HCT116 (cell line): Measurements from ENCODE around the gene OR2A2. TPM values are rescaled to one million over a fixed set of nuclear protein-coding genes. Genes with fewer than 3 reads are reported as not detected.

ENCODE experiments used
- ATAC-seq: fragments of 200-7000 bp; cut with Tn5 transposase; 2 replicates; pipeline ENCODE4 v1.9.1; 2020; ENCODE audit warnings: mild to moderate bottlenecking, moderate library complexity
- BruUV-seq: library from RNA; stranded (reverse); fragments of 400-500 nt; replicated peaks from 2 replicates; lab custom pipeline; 2021; lab: Mats Ljungman, UMichigan
- CTCF ChIA-PET: fragments of 300-600 bp; sonication (Branson Sonifier 250); formaldehyde crosslinking; loops from one replicate; lab custom pipeline; 2021; ENCODE audit warnings: antibody characterized with exemption; lab: Charles Lee
- POLR2A ChIA-PET: fragments of 300-600, 350-600 bp; sonication (Branson Sonifier 250); formaldehyde crosslinking; loops from one replicate; lab custom pipeline; 2021; ENCODE audit warnings: antibody characterized with exemption; lab: Charles Lee
- RAD21 ChIA-PET, 2 experiments: fragments of 300-600 bp; sonication (Branson Sonifier 250); formaldehyde crosslinking; loops; one replicate each; lab custom pipeline; 2023; ENCODE audit warnings: low total read pairs in 2 of 2; ENCODE audit not compliant: uncharacterized antibody in 2 of 2, unreplicated experiment in 2 of 2, low non-redundant PET in 1 of 2; lab: Charles Lee
- DNase-seq: peaks from one replicate; pipeline ENCODE4 v3.0.0-alpha.2; 2010; ENCODE audit warnings: low read depth, low spot score
- H2AFZ ChIP-seq: fragments of 200-600 bp; shearing (Covaris generic), sonication (generic); 2 replicates; pipeline ENCODE4 v1.6.1; 2017; ENCODE audit warnings: low read depth, mixed run types, mixed read lengths, antibody characterized with exemption, low read length; ENCODE audit not compliant: poor library complexity, severe bottlenecking
- H3K27ac ChIP-seq: 2 replicates; pipeline ENCODE4 v1.5.1; 2012; ENCODE audit warnings: low read depth, low read length
- H3K27me3 ChIP-seq: fragments of 200-600 bp; sonication (generic); 2 replicates; pipeline ENCODE4 v1.6.1; 2016; ENCODE audit warnings: mixed run types, low read length, mixed read lengths; ENCODE audit not compliant: insufficient read depth
- H3K36me3 ChIP-seq, 2 experiments: fragments of 200-500 bp in 1 of 2; fragments of 200-600 bp in 1 of 2; sonication (Bioruptor generic) in 1 of 2; sonication (generic) in 1 of 2; 2 replicates each; pipeline versions ENCODE4 v1.5.1 to v1.6.1; 2014 to 2016; ENCODE audit warnings: low read length in 2 of 2, inconsistent platforms in 1 of 2, mixed read lengths in 1 of 2, mixed run types in 1 of 2; ENCODE audit not compliant: insufficient read depth in 2 of 2, control insufficient read depth in 1 of 2
- H3K4me1 ChIP-seq, 2 experiments: fragments of 200-600 bp in 1 of 2; sonication (generic) in 1 of 2; 2 replicates each; pipeline versions ENCODE4 v1.5.1 to v1.6.1; 2012 to 2017; ENCODE audit warnings: low read length in 2 of 2, inconsistent platforms in 1 of 2, mild to moderate bottlenecking in 1 of 2, mixed read lengths in 1 of 2, mixed run types in 1 of 2, moderate library complexity in 1 of 2; ENCODE audit not compliant: insufficient read depth in 2 of 2, control insufficient read depth in 1 of 2
- H3K4me2 ChIP-seq: fragments of 200-600 bp; sonication (generic); 2 replicates; pipeline ENCODE4 v1.6.1; 2017; ENCODE audit warnings: mixed run types, low read length, mixed read lengths
- H3K4me3 ChIP-seq, 2 experiments: fragments of 200-600 bp in 1 of 2; sonication (generic) in 1 of 2; replicated peaks in 1 of 2; 2 replicates each; pipeline ENCODE4 v1.5.1; 2011 to 2016; ENCODE audit warnings: low read length in 2 of 2, control low read depth in 1 of 2, low read depth in 1 of 2, mild to moderate bottlenecking in 1 of 2, mixed read lengths in 1 of 2, mixed run types in 1 of 2
- H3K79me2 ChIP-seq: fragments of 200-600 bp; sonication (generic); 2 replicates; pipeline ENCODE4 v1.6.1; 2017; ENCODE audit warnings: mild to moderate bottlenecking, mixed run types, low read length, moderate library complexity, mixed read lengths; ENCODE audit not compliant: insufficient read depth
- H3K9ac ChIP-seq: fragments of 200-600 bp; sonication (generic); 2 replicates; pipeline ENCODE4 v1.6.1; 2016; ENCODE audit warnings: low read length, mixed read lengths
- H3K9me2 ChIP-seq: fragments of 200-600 bp; sonication (generic), shearing (Covaris generic); 2 replicates; pipeline ENCODE4 v1.6.1; 2017; ENCODE audit warnings: mixed run types, mild to moderate bottlenecking, moderate library complexity; ENCODE audit not compliant: insufficient read depth
- H3K9me3 ChIP-seq, 2 experiments: fragments of 200-500 bp in 1 of 2; fragments of 200-600 bp in 1 of 2; sonication (Bioruptor generic) in 1 of 2; sonication (generic) in 1 of 2; 2 replicates each; pipeline ENCODE4 v1.6.1; 2014 to 2017; ENCODE audit warnings: low read length in 2 of 2, mixed read lengths in 2 of 2, inconsistent platforms in 1 of 2, low read depth in 1 of 2, mild to moderate bottlenecking in 1 of 2, mixed run types in 1 of 2, moderate library complexity in 1 of 2; ENCODE audit not compliant: control insufficient read depth in 1 of 2, insufficient read depth in 1 of 2
- H4K20me1 ChIP-seq: fragments of 200-600 bp; sonication (generic), shearing (Covaris generic); 2 replicates; pipeline ENCODE4 v1.6.1; 2017; ENCODE audit warnings: mixed run types, mild to moderate bottlenecking, moderate library complexity; ENCODE audit not compliant: insufficient read depth
- ATF3 ChIP-seq: IDR thresholded peaks from 2 replicates; pipeline ENCODE4 v1.6.1; 2012
- CTCF ChIP-seq, 3 experiments: fragments of 200-600 bp in 1 of 3; sonication (generic) in 1 of 3; IDR thresholded peaks in 2 of 3; conservative IDR thresholded peaks in 1 of 3; 2 replicates each; pipeline ENCODE4 v1.5.1; 2012 to 2017; ENCODE audit warnings: low read depth in 2 of 3, low read length in 2 of 3, antibody characterized with exemption in 1 of 3, borderline replicate concordance in 1 of 3, control low read depth in 1 of 3, mild to moderate bottlenecking in 1 of 3, mixed read lengths in 1 of 3, mixed run types in 1 of 3, moderate library complexity in 1 of 3; ENCODE audit not compliant: insufficient read depth in 1 of 3
- EZH2 ChIP-seq: fragments of 200-600 bp; sonication (generic); IDR thresholded peaks from 2 replicates; pipeline ENCODE4 v1.6.1; 2017; ENCODE audit warnings: antibody characterized with exemption, mixed run types
- JUND ChIP-seq: IDR thresholded peaks from 2 replicates; pipeline ENCODE4 v1.6.1; 2012
- RAD21 ChIP-seq: IDR thresholded peaks from 2 replicates; pipeline ENCODE4 v1.6.1; 2012; ENCODE audit warnings: low read depth, mild to moderate bottlenecking
- SIN3A ChIP-seq: IDR thresholded peaks from 2 replicates; pipeline ENCODE4 v1.6.1; 2012; ENCODE audit warnings: low read depth
- SP1 ChIP-seq: IDR thresholded peaks from 2 replicates; pipeline ENCODE4 v1.6.1; 2012; ENCODE audit warnings: low read depth
- YY1 ChIP-seq: IDR thresholded peaks from 2 replicates; pipeline ENCODE4 v1.6.1; 2011; ENCODE audit warnings: low read length, low read depth, moderate library complexity, mild to moderate bottlenecking; ENCODE audit not compliant: insufficient replicate concordance; ENCODE audit errors: extremely low read depth
- ZBTB33 ChIP-seq: IDR thresholded peaks from 2 replicates; pipeline ENCODE4 v1.6.1; 2011; ENCODE audit warnings: mild to moderate bottlenecking, low read length, moderate library complexity; ENCODE audit not compliant: insufficient replicate concordance; ENCODE audit errors: extremely low read depth
- intact Hi-C: fragments of 100-400 bp; cut with micrococcal nuclease; formaldehyde crosslinking; loops from 2 replicates; pipeline ENCODE4 v1.10.0; 2022
- total RNA-seq: library from RNA; stranded (reverse); gene quantifications from one replicate; pipeline ENCODE4 v1.2.1, GENCODE V29; 2021; ENCODE audit not compliant: unreplicated experiment

Gene OR2A2
- total RNA-seq, 1 experiment from 2014 or later, result not detected

- POLR2A ChIA-PET, result no interaction called here
- intact Hi-C loops, result no loop called here
- no peak overlapping the region for H3K9ac ChIP-seq
- no peaks in the 10 kb centered on the region for H3K4me1 ChIP-seq
- no peak for DNase-seq
- H3K9me3 ChIP-seq, result no peaks in the 10 kb centered on the region
- CTCF ChIA-PET, result no interaction called here
- TF ChIP-seq ZBTB33 (no peak), EZH2 (no peak), SP1 (no peak), ATF3 (no peak), RAD21 (no peak), YY1 (no peak), CTCF (IDR thresholded peaks at IDR 0.05 in 2 of 3, conservative IDR thresholded peaks at IDR 0.05 in 1 of 3; ENCODE audit: borderline replicate concordance in 1 of 3, insufficient read depth in 1 of 3, low read depth in 2 of 3, low read length in 2 of 3) (no peak), SIN3A (no peak), JUND (no peak)
- H3K9me2 ChIP-seq, result no peaks in the 10 kb centered on the region
- no peak for ATAC-seq
- no peaks in the 10 kb centered on the region for H3K36me3 ChIP-seq
- RAD21 ChIA-PET, result no interaction called here
- no peak overlapping the region for H3K27ac ChIP-seq
- H4K20me1 ChIP-seq, result no peaks in the 10 kb centered on the region
- no peak overlapping the region for H3K4me2 ChIP-seq
- no peak overlapping the region for H2AFZ ChIP-seq
- H3K79me2 ChIP-seq, result no peaks in the 10 kb centered on the region
- no peak overlapping the region for H3K4me3 ChIP-seq
- H3K27me3 ChIP-seq, result no peaks in the 10 kb centered on the region
- BruUV-seq, result no TSS peak
Observed at GRCh38 chr7:144130730-144131129, 21.3 kb downstream of the OR2A2 start.
